HG02981 (cell line): ENCODE data around the gene IL17RC.

Source experiments
- ATAC-seq: cut with Tn5 transposase; IDR thresholded peaks from one replicate; pipeline ENCODE4 v1.9.1; 2021; ENCODE audit warnings: mild to moderate bottlenecking, moderate library complexity; ENCODE audit not compliant: unreplicated experiment

The IL17RC gene

DNA sequence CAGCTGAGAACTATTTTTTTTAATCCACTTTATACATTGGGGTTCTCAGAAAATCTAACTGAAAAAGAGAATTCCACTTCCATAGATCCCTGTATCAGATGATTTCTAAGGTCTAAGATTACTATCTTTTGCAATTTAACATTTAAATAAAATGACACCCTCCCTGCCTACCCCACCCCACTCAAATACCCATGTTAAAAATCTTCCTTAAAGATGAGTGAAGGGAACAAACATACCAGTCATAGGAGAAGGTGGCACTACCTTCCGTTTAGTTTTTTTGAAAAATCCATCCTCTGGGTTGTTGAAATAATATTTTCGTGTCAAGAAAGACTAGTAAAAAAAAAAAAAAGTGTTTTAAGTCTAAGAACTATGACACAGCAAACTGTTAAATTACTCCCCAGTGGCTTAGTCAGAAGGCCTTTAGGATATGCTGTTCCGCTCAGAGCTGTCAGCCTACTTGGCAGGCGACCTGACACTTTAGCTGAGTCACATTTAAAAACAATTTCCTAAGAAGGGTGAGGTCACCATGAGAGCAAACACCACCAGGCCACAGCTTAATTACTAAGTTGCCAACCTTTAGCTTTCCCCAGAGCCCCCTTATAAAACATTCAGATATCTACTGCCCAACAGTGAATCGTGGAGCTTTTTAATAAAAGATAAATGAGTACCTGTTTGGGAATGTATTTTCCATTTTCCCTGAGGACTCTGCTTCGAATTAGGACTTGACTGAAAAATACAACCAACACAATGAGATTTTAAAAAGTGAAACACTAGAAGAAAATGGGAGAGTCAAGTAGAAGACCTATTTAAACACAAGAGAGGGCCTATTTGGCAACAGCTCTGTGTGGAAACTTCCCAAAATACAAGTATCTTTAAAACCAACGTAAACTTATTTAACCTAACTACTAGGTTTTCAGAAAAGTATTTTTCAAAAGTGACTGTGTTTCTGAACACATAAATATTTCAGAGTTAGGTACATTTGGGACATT is 60.1 kb downstream of the IL17RC start:
- no peak for ATAC-seq

DNA sequence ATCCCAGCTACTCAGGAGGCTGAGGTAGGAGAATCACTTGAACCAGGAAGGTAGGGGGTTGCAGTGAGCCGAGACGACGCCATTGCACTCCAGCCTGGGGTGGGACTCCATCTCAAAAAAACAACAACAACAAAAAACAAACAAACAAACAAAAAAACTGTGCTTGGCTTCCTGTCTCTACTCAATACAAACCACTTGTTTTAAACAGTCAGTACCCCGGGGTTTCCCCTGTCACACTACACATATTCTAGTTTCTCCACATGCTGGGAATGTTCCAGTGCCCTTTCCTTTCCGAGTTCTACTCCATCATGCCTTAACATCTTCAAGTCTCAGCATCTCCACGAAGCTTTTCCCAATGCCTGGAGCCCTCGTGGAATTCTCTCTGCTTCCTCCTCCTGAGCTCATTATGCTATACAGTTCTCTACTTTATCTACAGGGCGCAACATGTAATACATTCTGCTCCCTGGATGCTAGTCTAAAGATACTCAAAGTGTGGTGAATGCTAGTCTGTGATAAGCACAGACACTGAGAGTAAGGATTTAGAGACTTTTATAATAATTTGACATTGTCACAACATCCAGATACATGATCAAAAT is 61.9 kb downstream of the IL17RC start:
- ATAC-seq = no peak

DNA sequence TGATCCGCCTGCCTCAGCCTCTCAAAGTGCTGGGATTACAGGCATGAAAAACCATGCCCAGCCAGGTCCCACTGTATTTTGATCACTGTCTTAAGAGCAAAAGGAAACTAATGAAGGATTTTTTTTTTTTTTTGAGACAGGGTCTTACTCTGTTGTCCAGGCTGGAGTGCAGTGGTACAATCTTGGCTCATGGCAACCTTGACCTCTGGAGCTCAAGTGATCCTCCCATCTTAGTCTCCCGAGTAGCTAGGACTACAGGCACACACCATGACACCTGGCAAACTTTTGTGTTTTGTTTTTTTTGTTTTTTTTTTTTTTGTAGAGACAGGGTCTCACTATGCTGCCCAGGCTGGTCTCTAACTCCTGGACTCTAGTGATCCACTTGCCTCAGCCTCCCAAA is 63.4 kb downstream of the IL17RC start:
- no peak for ATAC-seq
